Retinal pigment epithelial cell (primary cell): ENCODE results near the gene CNNM4.

Experiments used
- DNase-seq: peaks from one replicate; pipeline ENCODE4 v3.0.0-alpha.2; 2010; ENCODE audit warnings: low read depth
- H3K4me3 ChIP-seq: 2 replicates; pipeline ENCODE4 v1.5.1; 2011; ENCODE audit warnings: mild to moderate bottlenecking, low read length, control low read depth, moderate library complexity
- CTCF ChIP-seq: conservative IDR thresholded peaks from 2 replicates; pipeline ENCODE4 v1.5.1; 2011; ENCODE audit warnings: low read depth, low read length, control low read depth, inconsistent platforms

Gene CNNM4

GRCh38 chr2:96730212-96730611 lies 30.5 kb upstream of the CNNM4 start:
- no peak for DNase-seq
- TF ChIP-seq CTCF, result no peak
- no peak overlapping the region for H3K4me3 ChIP-seq

GRCh38 chr2:96733931-96734330 lies 26.8 kb upstream of the CNNM4 start:
- TF ChIP-seq CTCF, result no peak
- H3K4me3 ChIP-seq, result no peak overlapping the region
- DNase-seq, result no peak

GRCh38 chr2:96734880-96735583 lies 25.7 kb upstream of the CNNM4 start:
- no peak for DNase-seq
- no peak for TF ChIP-seq CTCF
- H3K4me3 ChIP-seq, result no peak overlapping the region

GRCh38 chr2:96737251-96737650 lies 23.5 kb upstream of the CNNM4 start:
- DNase-seq, result no peak
- TF ChIP-seq CTCF, result no peak
- H3K4me3 ChIP-seq, result no peak overlapping the region

GRCh38 chr2:96737831-96738230 lies 22.9 kb upstream of the CNNM4 start:
- no peak for TF ChIP-seq CTCF
- DNase-seq, result no peak
- H3K4me3 ChIP-seq, result no peak overlapping the region

- DNase-seq, result no peak
- TF ChIP-seq CTCF, result no peak
- peak overlapping the region; percentile 91 for H3K4me3 ChIP-seq
Observed at GRCh38 chr2:96739076-96739632, 21.5 kb upstream of the CNNM4 start.
